ENCODE results near the gene AUH.

Gene AUH

GRCh38 chr9:91208837-91209236 is 152.9 kb downstream of the AUH start:
- Histone ChIP-seq H3K4ac (ENCODE audit: low read depth in 1 of 2, low read length in 2 of 2) (no peak overlapping the region), H3K23ac (ENCODE audit: low read length in 2 of 2) (no peak overlapping the region), H3K27me3 (ENCODE audit: control insufficient read depth in 1 of 2, insufficient read depth in 1 of 2, low read length in 2 of 2) (no peaks in the 10 kb centered on the region), H4K8ac (ENCODE audit: low read length) (no peak overlapping the region), H2BK120ac (ENCODE audit: low read depth, low read length) (no peak overlapping the region), H3K79me1 (replicated peaks; ENCODE audit: low read length, poor library complexity, severe bottlenecking) (no peaks in the 10 kb centered on the region), H3K18ac (ENCODE audit: low read depth in 1 of 2, low read length in 2 of 2) (no peak overlapping the region), H2BK12ac (ENCODE audit: low read length in 2 of 2) (peak overlapping the region in 1 of 2 experiments; percentile 1), H2AFZ (ENCODE audit: low read depth, low read length) (no peak overlapping the region), H3K27ac (ENCODE audit: low read length, poor library complexity, severe bottlenecking) (no peak overlapping the region), H2AK5ac (ENCODE audit: low read length, severe bottlenecking) (no peak overlapping the region), H3K14ac (ENCODE audit: low read length in 2 of 2) (no peak overlapping the region), H3K4me2 (ENCODE audit: low read length, poor library complexity, severe bottlenecking) (no peak overlapping the region), H3K4me1 (ENCODE audit: control insufficient read depth, insufficient read depth, low read depth, low read length) (peaks cover 13% of the 10 kb centered on the region), H3K36me3 (ENCODE audit: control insufficient read depth in 1 of 2, insufficient read depth in 2 of 2, low read depth in 1 of 2, low read length in 2 of 2) (no peaks in the 10 kb centered on the region), H3K4me3 (ENCODE audit: insufficient read depth in 1 of 2, low read depth in 1 of 2, low read length in 2 of 2) (no peak overlapping the region), H3K9me3 (ENCODE audit: control insufficient read depth, low read length) (no peaks in the 10 kb centered on the region), H3K9ac (ENCODE audit: low read length) (peak overlapping the region; percentile 68), H2BK15ac (ENCODE audit: low read depth, poor library complexity, severe bottlenecking) (no peak overlapping the region), H2BK5ac (ENCODE audit: low read depth, low read length, poor library complexity, severe bottlenecking) (no peak overlapping the region), H4K91ac (ENCODE audit: low read length) (no peak overlapping the region)
- DNase-seq = no peak
- 98% methylated on average over 3 of the region's 5 CpGs for WGBS

- no peak for DNase-seq
- no peaks in the 10 kb centered on the region for H3K79me1 ChIP-seq (replicated peaks; ENCODE audit: low read length, poor library complexity, severe bottlenecking)
- H3K4me1 ChIP-seq (ENCODE audit: control insufficient read depth, insufficient read depth, low read depth, low read length) = peaks cover 12% of the 10 kb centered on the region
- peak overlapping the region in 1 of 2 experiments; percentile 52 for H3K4me3 ChIP-seq (ENCODE audit: insufficient read depth in 1 of 2, low read depth in 1 of 2, low read length in 2 of 2)
- no peak overlapping the region for H3K4me2 ChIP-seq (ENCODE audit: low read length, poor library complexity, severe bottlenecking)
- H3K9me3 ChIP-seq (ENCODE audit: control insufficient read depth, low read length) = peaks cover under 1% of the 10 kb centered on the region
- H3K27ac ChIP-seq (ENCODE audit: low read length, poor library complexity, severe bottlenecking) = peak overlapping the region; percentile 13
- no peak overlapping the region for H4K8ac ChIP-seq (ENCODE audit: low read length)
- no peak overlapping the region for H3K23ac ChIP-seq (ENCODE audit: low read length in 2 of 2)
- no peak overlapping the region for H2AFZ ChIP-seq (ENCODE audit: low read depth, low read length)
- H3K36me3 ChIP-seq (ENCODE audit: control insufficient read depth in 1 of 2, insufficient read depth in 2 of 2, low read depth in 1 of 2, low read length in 2 of 2) = no peaks in the 10 kb centered on the region
- H3K18ac ChIP-seq (ENCODE audit: low read depth in 1 of 2, low read length in 2 of 2) = peak overlapping the region in 1 of 2 experiments; percentile 70
- H2BK120ac ChIP-seq (ENCODE audit: low read depth, low read length) = no peak overlapping the region
- H3K14ac ChIP-seq (ENCODE audit: low read length in 2 of 2) = no peak overlapping the region
- 99% methylated on average over 3 of the region's 3 CpGs for WGBS
- no peak overlapping the region for H4K91ac ChIP-seq (ENCODE audit: low read length)
- no peak overlapping the region for H2BK5ac ChIP-seq (ENCODE audit: low read depth, low read length, poor library complexity, severe bottlenecking)
- no peak overlapping the region for H2BK15ac ChIP-seq (ENCODE audit: low read depth, poor library complexity, severe bottlenecking)
- H3K4ac ChIP-seq (ENCODE audit: low read depth in 1 of 2, low read length in 2 of 2) = no peak overlapping the region
- peak overlapping the region in 1 of 2 experiments; percentile 93 for H2BK12ac ChIP-seq (ENCODE audit: low read length in 2 of 2)
- peak overlapping the region; percentile 68 for H3K9ac ChIP-seq (ENCODE audit: low read length)
- no peaks in the 10 kb centered on the region for H3K27me3 ChIP-seq (ENCODE audit: control insufficient read depth in 1 of 2, insufficient read depth in 1 of 2, low read length in 2 of 2)
- peak overlapping the region; percentile 5 for H2AK5ac ChIP-seq (ENCODE audit: low read length, severe bottlenecking)
These were observed 153.3 kb downstream of the AUH start for GRCh38 chr9:91208419-91208745.

- Histone ChIP-seq H3K27ac (ENCODE audit: low read length, poor library complexity, severe bottlenecking) (peak overlapping the region; percentile 13), H3K4ac (ENCODE audit: low read depth in 1 of 2, low read length in 2 of 2) (no peak overlapping the region), H2AK5ac (ENCODE audit: low read length, severe bottlenecking) (no peak overlapping the region), H2BK12ac (ENCODE audit: low read length in 2 of 2) (no peak overlapping the region), H3K18ac (ENCODE audit: low read depth in 1 of 2, low read length in 2 of 2) (peak overlapping the region in 1 of 2 experiments; percentile 70), H3K9me3 (ENCODE audit: control insufficient read depth, low read length) (peaks cover 5% of the 10 kb centered on the region), H2BK120ac (ENCODE audit: low read depth, low read length) (no peak overlapping the region), H3K4me1 (ENCODE audit: control insufficient read depth, insufficient read depth, low read depth, low read length) (peaks cover 9% of the 10 kb centered on the region), H3K27me3 (ENCODE audit: control insufficient read depth in 1 of 2, insufficient read depth in 1 of 2, low read length in 2 of 2) (no peaks in the 10 kb centered on the region), H2BK5ac (ENCODE audit: low read depth, low read length, poor library complexity, severe bottlenecking) (no peak overlapping the region), H2BK15ac (ENCODE audit: low read depth, poor library complexity, severe bottlenecking) (no peak overlapping the region), H3K9ac (ENCODE audit: low read length) (peak overlapping the region; percentile 68), H3K79me1 (replicated peaks; ENCODE audit: low read length, poor library complexity, severe bottlenecking) (no peaks in the 10 kb centered on the region), H3K4me3 (ENCODE audit: insufficient read depth in 1 of 2, low read depth in 1 of 2, low read length in 2 of 2) (peak overlapping the region in 1 of 2 experiments; percentile 52), H3K4me2 (ENCODE audit: low read length, poor library complexity, severe bottlenecking) (no peak overlapping the region), H3K36me3 (ENCODE audit: control insufficient read depth in 1 of 2, insufficient read depth in 2 of 2, low read depth in 1 of 2, low read length in 2 of 2) (no peaks in the 10 kb centered on the region), H3K14ac (ENCODE audit: low read length in 2 of 2) (no peak overlapping the region), H2AFZ (ENCODE audit: low read depth, low read length) (no peak overlapping the region), H4K91ac (ENCODE audit: low read length) (no peak overlapping the region), H4K8ac (ENCODE audit: low read length) (no peak overlapping the region), H3K23ac (ENCODE audit: low read length in 2 of 2) (no peak overlapping the region)
- DNase-seq = peak; percentile 92
- 53% methylated on average over 8 of the region's 8 CpGs for WGBS
These were observed 153.8 kb downstream of the AUH start for GRCh38 chr9:91207729-91208418.

DNA sequence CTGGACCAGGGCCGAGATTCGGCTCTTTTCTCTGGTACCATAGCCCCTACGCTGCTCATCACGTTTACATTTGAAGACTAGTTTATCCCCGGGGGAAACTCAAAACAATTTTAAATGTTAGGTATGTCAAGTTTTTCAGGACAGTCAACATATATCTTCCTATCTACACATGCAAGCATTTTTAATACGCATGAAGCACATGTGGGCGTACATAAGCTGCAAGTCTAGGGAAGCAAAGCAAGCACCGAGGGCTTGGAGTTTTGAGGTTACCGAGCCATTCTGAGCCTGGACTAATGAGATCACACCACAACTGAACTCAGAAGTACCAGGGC is 154.4 kb downstream of the AUH start:
- Histone ChIP-seq H2BK120ac (ENCODE audit: low read depth, low read length) (no peak overlapping the region), H3K4me3 (ENCODE audit: insufficient read depth in 1 of 2, low read depth in 1 of 2, low read length in 2 of 2) (peak overlapping the region in 1 of 2 experiments; percentile 52), H3K27ac (ENCODE audit: low read length, poor library complexity, severe bottlenecking) (no peak overlapping the region), H2BK15ac (ENCODE audit: low read depth, poor library complexity, severe bottlenecking) (no peak overlapping the region), H3K23ac (ENCODE audit: low read length in 2 of 2) (no peak overlapping the region), H3K4ac (ENCODE audit: low read depth in 1 of 2, low read length in 2 of 2) (peak overlapping the region in 1 of 2 experiments; percentile 14), H3K4me1 (ENCODE audit: control insufficient read depth, insufficient read depth, low read depth, low read length) (peaks cover 9% of the 10 kb centered on the region), H2BK5ac (ENCODE audit: low read depth, low read length, poor library complexity, severe bottlenecking) (no peak overlapping the region), H3K18ac (ENCODE audit: low read depth in 1 of 2, low read length in 2 of 2) (no peak overlapping the region), H3K36me3 (ENCODE audit: control insufficient read depth in 1 of 2, insufficient read depth in 2 of 2, low read depth in 1 of 2, low read length in 2 of 2) (no peaks in the 10 kb centered on the region), H2AFZ (ENCODE audit: low read depth, low read length) (no peak overlapping the region), H2BK12ac (ENCODE audit: low read length in 2 of 2) (peak overlapping the region in 1 of 2 experiments; percentile 81), H3K27me3 (ENCODE audit: control insufficient read depth in 1 of 2, insufficient read depth in 1 of 2, low read length in 2 of 2) (no peaks in the 10 kb centered on the region), H4K91ac (ENCODE audit: low read length) (no peak overlapping the region), H3K14ac (ENCODE audit: low read length in 2 of 2) (no peak overlapping the region), H3K79me1 (replicated peaks; ENCODE audit: low read length, poor library complexity, severe bottlenecking) (no peaks in the 10 kb centered on the region), H2AK5ac (ENCODE audit: low read length, severe bottlenecking) (no peak overlapping the region), H3K4me2 (ENCODE audit: low read length, poor library complexity, severe bottlenecking) (no peak overlapping the region), H4K8ac (ENCODE audit: low read length) (no peak overlapping the region), H3K9me3 (ENCODE audit: control insufficient read depth, low read length) (peaks cover 10% of the 10 kb centered on the region), H3K9ac (ENCODE audit: low read length) (peak overlapping the region; percentile 68)
- no peak for DNase-seq
- 86% methylated on average over 8 of the region's 9 CpGs for WGBS

Measured in mesenchymal stem cell (in vitro differentiated cells and primary cell).